Right lobe of liver (tissue), 4 donors: ENCODE measurements around the gene DOK4.

ENCODE experiments used
- POLR2A ChIP-seq: fragments of 450-650 bp; IDR thresholded peaks from one replicate; pipeline ENCODE4 v1.6.1; 2017; ENCODE audit warnings: antibody characterized with exemption, mild to moderate bottlenecking
- TF ChIP-seq, protein P1 (sequence below), 4 donors: fragments of 200-600 bp in 3 of 4; fragments of 450-650 bp in 1 of 4; IDR thresholded peaks; one replicate each; pipeline versions ENCODE4 v1.5.1 to v1.8.0; 2016 to 2022; ENCODE audit warnings: antibody characterized with exemption in 4 of 4, mild to moderate bottlenecking in 2 of 4
- donor health status: DM: no; HTN: no; CAD: no.
- donor health status: DM: no; HTN: no; CAD: no.
- donor health status: DM: no; HTN: yes; CAD: no.

DNA sequence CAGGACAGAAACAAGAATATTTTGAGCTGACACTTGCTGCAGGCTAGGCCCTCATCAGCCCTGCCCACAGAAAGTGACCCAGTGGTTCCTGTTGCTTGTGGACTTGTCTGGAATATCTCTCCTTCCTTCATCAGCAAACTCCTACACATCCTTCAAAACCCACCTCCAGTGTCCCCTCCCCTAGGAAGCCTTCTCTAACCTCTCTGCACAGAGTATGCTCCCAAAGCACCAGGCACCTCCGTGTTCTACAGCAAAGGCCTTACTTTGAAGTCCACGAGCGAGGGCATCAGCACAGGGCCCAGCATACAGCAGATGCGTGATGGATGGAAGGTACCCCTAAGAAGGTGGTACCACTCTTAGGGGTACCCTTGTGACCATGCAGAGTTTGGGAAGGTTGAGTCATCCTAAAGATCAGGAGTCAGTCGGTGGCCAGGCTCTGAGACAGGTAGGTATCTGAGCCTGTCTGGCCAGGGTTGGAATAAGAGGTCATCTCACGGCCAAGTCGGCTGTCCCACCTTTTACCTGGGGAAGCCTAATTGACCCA is 48.1 kb upstream of the DOK4 start:
- TF ChIP-seq, protein P1, sequence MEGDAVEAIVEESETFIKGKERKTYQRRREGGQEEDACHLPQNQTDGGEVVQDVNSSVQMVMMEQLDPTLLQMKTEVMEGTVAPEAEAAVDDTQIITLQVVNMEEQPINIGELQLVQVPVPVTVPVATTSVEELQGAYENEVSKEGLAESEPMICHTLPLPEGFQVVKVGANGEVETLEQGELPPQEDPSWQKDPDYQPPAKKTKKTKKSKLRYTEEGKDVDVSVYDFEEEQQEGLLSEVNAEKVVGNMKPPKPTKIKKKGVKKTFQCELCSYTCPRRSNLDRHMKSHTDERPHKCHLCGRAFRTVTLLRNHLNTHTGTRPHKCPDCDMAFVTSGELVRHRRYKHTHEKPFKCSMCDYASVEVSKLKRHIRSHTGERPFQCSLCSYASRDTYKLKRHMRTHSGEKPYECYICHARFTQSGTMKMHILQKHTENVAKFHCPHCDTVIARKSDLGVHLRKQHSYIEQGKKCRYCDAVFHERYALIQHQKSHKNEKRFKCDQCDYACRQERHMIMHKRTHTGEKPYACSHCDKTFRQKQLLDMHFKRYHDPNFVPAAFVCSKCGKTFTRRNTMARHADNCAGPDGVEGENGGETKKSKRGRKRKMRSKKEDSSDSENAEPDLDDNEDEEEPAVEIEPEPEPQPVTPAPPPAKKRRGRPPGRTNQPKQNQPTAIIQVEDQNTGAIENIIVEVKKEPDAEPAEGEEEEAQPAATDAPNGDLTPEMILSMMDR (IDR thresholded peaks at IDR 0.05), result no peak
- TF ChIP-seq POLR2A, result no peak
